Natural killer cell treated with Interleukin-12 subunit alpha and Interleukin-12 subunit beta and Interleukin-15 and Interleukin-18, amount 100 ng/mL, for 72 hours (primary cell): ENCODE measurements around the gene PPP2R5E. TPM values are rescaled to one million over a fixed set of nuclear protein-coding genes. Genes with fewer than 3 reads are reported as not detected.
"Not testable (repeated sequence)": the region's sequence is repeated elsewhere in the genome, so short reads cannot be mapped to it uniquely, and the experiment has no call there.

Experiments
- ATAC-seq, 2 donors: fragments of 150-1000 bp; cut with Tn5 transposase in 1 of 2; sonication (Bioruptor Pico), chemical (Tn5 transposase) in 1 of 2; 2 replicates each; pipeline ENCODE4 v1.10.0; 2021
- DNase-seq: peaks from one replicate; pipeline ENCODE4 v3.0.0; 2022; ENCODE audit warnings: low spot score
- H3K27ac Mint-ChIP-seq, 2 donors: 1 replicate in 1 of 2; 2 replicates in 1 of 2; pipeline ENCODE4 v1.8.0; 2022; ENCODE audit warnings: mixed read lengths in 2 of 2, mild to moderate bottlenecking in 1 of 2, moderate library complexity in 1 of 2
- H3K27me3 Mint-ChIP-seq, 2 donors: 1 replicate in 1 of 2; 2 replicates in 1 of 2; pipeline ENCODE4 v1.8.0; 2022; ENCODE audit warnings: mixed read lengths in 2 of 2
- H3K36me3 Mint-ChIP-seq: one replicate; pipeline ENCODE4 v1.8.0; 2022; ENCODE audit warnings: mixed read lengths
- H3K4me1 Mint-ChIP-seq, 2 donors: 1 replicate in 1 of 2; 2 replicates in 1 of 2; pipeline ENCODE4 v1.8.0; 2022; ENCODE audit warnings: low read depth in 2 of 2, mixed read lengths in 2 of 2, mild to moderate bottlenecking in 1 of 2
- H3K4me3 Mint-ChIP-seq: one replicate; pipeline ENCODE4 v1.8.0; 2022; ENCODE audit warnings: mixed read lengths
- H3K9me3 Mint-ChIP-seq: 2 replicates; pipeline ENCODE4 v1.8.0; 2022; ENCODE audit warnings: mixed read lengths
- total RNA-seq, 2 donors: library from RNA; stranded (reverse); gene quantifications; one replicate each; pipeline ENCODE4 v1.2.3, GENCODE V29; 2022

Gene PPP2R5E
- total RNA-seq, 2 donors from 2014 or later, result 52.4 to 56.4 TPM

DNA sequence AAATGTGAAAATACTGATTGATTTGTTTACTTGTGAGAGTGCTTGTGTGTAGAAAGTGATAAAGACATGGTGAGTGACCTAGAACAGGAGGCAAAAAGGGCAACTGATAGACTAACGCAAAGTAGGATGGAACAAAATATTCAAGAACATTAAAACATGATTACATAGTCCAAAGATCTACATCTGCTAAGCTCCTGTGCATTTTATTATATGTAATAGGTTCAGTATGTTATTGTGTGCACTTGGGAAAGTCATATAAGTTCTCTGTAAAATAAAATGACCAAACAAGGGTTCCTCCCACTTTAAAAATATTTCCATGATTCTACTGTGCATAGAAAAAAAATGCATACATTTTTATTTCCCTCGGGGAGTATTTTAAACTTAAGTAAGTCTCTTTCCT lies 150.2 kb downstream of the PPP2R5E start:
- DNase-seq (no peak), ATAC-seq (no peak)
- H3K27ac Mint-ChIP-seq, result no peak overlapping the region
- peaks cover 0 to 12% of the 10 kb centered on the region in 2 donors for H3K4me1 Mint-ChIP-seq
- no peaks in the 10 kb centered on the region for H3K9me3 Mint-ChIP-seq
- peaks cover 16% of the 10 kb centered on the region for H3K36me3 Mint-ChIP-seq
- H3K4me3 Mint-ChIP-seq, result no peak overlapping the region
- H3K27me3 Mint-ChIP-seq, result no peaks in the 10 kb centered on the region

DNA sequence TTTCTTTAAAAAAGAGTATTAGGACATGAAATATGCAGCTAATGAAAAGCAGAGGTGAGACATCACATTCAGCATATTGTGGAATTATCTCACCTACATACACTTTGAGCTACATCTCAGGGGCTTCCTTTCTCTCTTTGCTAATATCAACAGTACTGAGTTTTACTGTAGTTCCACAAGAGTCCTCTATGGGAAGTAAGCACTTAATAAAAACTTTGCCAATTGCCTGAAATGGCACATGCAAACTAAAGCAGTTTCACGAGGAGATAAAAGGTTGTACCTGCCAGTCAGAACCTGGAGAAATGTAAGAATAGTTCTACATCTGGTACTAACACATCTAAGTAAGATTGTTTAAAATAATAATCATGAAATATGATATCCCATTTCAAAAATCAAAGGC lies 150.9 kb downstream of the PPP2R5E start:
- H3K4me1 Mint-ChIP-seq, result peaks cover 0 to 12% of the 10 kb centered on the region in 2 donors
- DNase-seq (no peak), ATAC-seq (no peak)
- no peak overlapping the region for H3K27ac Mint-ChIP-seq
- H3K36me3 Mint-ChIP-seq, result peaks cover 16% of the 10 kb centered on the region
- H3K4me3 Mint-ChIP-seq, result no peak overlapping the region
- no peaks in the 10 kb centered on the region for H3K9me3 Mint-ChIP-seq
- H3K27me3 Mint-ChIP-seq, result no peaks in the 10 kb centered on the region

DNA sequence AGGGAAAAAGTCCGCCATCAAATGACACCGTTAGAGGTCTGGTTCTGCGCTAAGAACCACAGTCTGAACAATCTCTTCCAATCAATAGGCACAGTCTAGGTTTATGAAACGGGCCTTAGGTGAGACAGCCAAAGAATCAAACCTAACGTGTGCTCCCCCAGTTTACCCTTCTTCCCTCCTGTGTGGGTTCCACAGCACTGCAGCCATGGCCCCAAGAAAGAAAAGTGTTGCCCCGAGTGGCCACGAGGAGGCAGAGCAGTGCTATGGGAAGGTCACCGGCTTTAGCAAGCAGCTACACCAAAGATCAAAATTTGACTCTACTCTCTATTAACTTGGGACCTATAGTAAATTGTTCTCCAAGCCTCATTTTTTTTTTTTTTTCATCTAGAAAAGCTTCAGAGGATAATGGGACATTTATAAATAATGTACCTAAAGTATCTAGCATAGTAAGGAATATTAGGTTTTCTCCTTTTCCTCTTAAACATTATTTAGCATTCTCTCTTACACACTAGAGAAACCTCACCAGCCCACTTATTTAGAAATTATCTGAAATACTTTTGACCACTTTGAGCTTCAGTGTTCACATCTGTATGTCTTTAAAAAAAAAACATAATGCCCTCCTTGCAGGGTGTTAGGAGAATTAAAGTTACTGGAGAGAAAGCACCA lies 154.3 kb downstream of the PPP2R5E start:
- H3K9me3 Mint-ChIP-seq, result no peaks in the 10 kb centered on the region
- DNase-seq (peak; percentile 64), ATAC-seq (peak; percentile 81 to 83)
- peak overlapping the region in 1 of 2 donors; percentile 69 for H3K27ac Mint-ChIP-seq
- H3K36me3 Mint-ChIP-seq, result peaks cover 18% of the 10 kb centered on the region
- H3K4me1 Mint-ChIP-seq, result peaks cover 16 to 18% of the 10 kb centered on the region in 2 donors
- no peak overlapping the region for H3K4me3 Mint-ChIP-seq
- no peaks in the 10 kb centered on the region for H3K27me3 Mint-ChIP-seq

DNA sequence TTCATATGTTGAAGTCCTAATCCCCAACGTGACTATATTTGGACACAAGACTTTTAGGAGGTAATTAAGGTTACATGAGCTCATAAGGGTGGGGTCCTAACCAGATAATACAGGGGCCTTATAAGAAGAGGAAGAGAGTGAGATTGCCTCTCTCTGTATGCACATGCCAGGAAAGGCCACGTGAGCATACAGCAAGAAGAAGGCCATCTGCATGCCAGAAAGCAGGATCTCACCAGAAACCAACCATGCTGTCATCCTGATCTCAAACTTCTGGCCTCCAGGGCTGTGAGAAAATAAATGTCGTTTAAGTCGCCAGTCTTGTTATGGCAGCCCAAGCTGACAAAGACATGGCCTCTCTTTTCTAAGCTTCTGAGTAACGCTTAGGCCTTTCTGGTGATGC lies 155.5 kb downstream of the PPP2R5E start:
- H3K4me1 Mint-ChIP-seq, result peaks cover 20 to 29% of the 10 kb centered on the region in 2 donors
- H3K27me3 Mint-ChIP-seq, result no peaks in the 10 kb centered on the region
- H3K27ac Mint-ChIP-seq, result no peak overlapping the region
- H3K9me3 Mint-ChIP-seq, result no peaks in the 10 kb centered on the region
- no peak overlapping the region for H3K4me3 Mint-ChIP-seq
- DNase-seq (no peak), ATAC-seq (no peak)
- H3K36me3 Mint-ChIP-seq, result peaks cover 14% of the 10 kb centered on the region

DNA sequence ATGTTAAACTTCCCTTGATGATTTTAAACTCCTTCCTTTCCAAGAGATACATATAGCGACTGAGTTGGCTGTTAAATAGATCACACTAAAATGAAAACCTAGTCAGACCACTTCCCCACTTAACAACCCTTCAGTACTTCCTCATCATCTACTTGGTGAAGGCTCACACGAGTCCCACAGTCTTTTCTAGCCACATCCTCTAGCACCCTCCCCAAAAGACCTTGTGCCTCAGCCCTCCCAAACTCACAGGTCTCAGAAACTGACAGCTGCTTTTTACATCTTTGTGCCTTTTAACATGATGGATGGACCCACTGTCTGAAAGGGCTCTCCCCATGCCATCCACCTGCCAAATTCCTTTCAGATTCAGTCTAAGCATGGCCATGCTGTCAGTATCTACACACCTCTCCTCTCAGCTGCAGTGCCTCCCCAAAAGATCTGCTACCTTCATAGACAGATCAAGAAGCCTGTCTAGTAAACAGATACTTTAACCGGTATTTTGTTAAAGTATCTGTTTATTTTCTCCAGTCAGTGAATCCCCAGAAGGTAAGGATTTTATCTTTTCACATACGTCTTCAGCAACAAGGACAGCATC lies 159.3 kb downstream of the PPP2R5E start:
- Mint-ChIP-seq H3K27ac (peak overlapping the region; percentile 86 to 92), H3K4me3 (peak overlapping the region; percentile 76), H3K27me3 (no peaks in the 10 kb centered on the region), H3K36me3 (peaks cover 25% of the 10 kb centered on the region), H3K9me3 (no peaks in the 10 kb centered on the region), H3K4me1 (peaks cover 20 to 29% of the 10 kb centered on the region in 2 donors)
- ATAC-seq (peak; percentile 89 to 98), DNase-seq (no peak)

DNA sequence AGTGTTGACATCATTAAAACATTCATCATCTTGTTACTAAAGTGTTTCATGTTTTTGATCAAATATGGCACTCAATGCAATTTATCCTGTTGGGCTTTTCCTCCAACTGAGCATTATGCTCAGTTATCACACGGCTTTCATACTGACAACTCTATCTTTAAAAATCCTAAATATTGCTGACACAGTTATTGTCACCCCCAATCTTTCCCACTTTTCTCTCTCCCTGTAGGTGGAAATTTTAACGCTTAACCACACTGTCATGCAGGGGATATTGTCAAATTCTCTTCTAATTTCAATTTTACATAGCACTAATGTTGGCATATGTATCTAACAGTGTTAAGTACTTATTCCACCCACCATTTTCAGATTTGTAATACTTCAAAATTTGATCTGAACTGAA lies 164.7 kb downstream of the PPP2R5E start:
- Mint-ChIP-seq H3K4me3 (no peak overlapping the region), H3K9me3 (no peaks in the 10 kb centered on the region), H3K27ac (no peak overlapping the region), H3K36me3 (peaks cover 23% of the 10 kb centered on the region), H3K27me3 (no peaks in the 10 kb centered on the region), H3K4me1 (peaks cover 0 to 6% of the 10 kb centered on the region in 2 donors)
- no peak for DNase-seq
- no peak for ATAC-seq

DNA sequence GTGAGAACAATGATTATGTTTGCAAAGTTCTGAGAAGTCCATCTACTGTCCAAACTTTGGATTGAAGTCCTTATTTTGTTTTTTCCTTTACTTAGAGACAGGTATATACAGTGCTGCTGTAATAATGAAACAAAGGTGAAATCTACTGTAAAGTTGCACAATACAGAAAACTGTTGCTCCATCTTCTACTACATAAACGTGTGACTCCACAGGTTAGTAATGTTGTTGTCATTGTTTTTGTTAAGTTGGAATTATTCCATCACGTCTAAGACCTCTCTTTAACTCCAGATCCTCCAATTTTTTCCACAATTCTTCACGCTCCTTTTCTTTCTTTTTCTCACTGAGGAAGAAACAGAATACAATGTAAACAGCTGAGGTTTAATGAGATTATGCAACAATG lies 167.4 kb downstream of the PPP2R5E start:
- no peak for DNase-seq
- no peaks in the 10 kb centered on the region for H3K27me3 Mint-ChIP-seq
- H3K4me3 Mint-ChIP-seq, result no peak overlapping the region
- peaks cover 12% of the 10 kb centered on the region for H3K36me3 Mint-ChIP-seq
- H3K4me1 Mint-ChIP-seq, result peaks cover 0 to 6% of the 10 kb centered on the region in 2 donors
- no peak for ATAC-seq
- H3K9me3 Mint-ChIP-seq, result no peaks in the 10 kb centered on the region
- no peak overlapping the region for H3K27ac Mint-ChIP-seq

DNA sequence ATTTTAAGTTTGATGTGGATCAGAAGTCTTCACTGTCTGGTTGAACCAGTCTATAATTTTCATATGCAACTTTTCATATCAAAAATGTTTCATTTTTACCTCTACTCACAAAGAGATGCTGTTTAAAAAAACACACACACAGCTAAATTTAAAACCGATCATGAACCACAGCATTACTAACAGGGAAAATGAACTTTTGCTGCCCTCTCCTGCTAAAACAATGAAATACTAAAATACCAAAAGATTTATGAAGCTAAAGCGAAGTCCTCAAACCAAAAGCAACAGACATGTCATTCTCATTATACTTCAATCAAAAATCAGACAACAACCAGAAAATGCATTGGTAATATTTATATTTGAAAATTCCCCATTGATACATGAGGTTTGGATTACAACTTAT lies 171.6 kb downstream of the PPP2R5E start:
- DNase-seq, ATAC-seq, H3K27ac Mint-ChIP-seq, H3K9me3 Mint-ChIP-seq, H3K27me3 Mint-ChIP-seq: not testable (repeated sequence)
- Mint-ChIP-seq H3K4me3 (peak overlapping the region; percentile 7), H3K4me1 (peaks cover 0 to 14% of the 10 kb centered on the region in 2 donors), H3K36me3 (peaks cover 11% of the 10 kb centered on the region)

DNA sequence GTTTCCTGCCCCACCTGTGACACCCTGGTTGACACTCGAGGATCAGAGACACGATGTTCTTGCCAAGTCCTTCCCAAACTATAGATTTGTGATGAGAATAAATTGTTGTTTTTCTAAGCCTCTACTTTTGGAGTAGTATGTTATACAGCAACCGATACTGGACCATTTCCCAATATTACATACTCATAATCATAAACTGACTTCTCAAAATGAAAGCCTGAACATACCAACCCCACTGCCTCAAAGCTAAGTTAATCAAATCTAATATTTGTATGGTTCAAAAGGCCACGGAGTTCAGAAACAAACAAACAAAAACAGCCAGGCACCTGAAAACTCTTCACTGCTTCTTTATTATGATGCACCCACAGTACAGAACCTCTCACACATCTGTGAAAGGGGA lies 172.1 kb downstream of the PPP2R5E start:
- Mint-ChIP-seq H3K27ac (no peak overlapping the region), H3K36me3 (peaks cover 11% of the 10 kb centered on the region), H3K9me3 (no peaks in the 10 kb centered on the region), H3K27me3 (no peaks in the 10 kb centered on the region), H3K4me1 (peaks cover 0 to 14% of the 10 kb centered on the region in 2 donors), H3K4me3 (peak overlapping the region; percentile 8)
- DNase-seq (no peak), ATAC-seq (peak in 1 of 2 donors; percentile 71)

DNA sequence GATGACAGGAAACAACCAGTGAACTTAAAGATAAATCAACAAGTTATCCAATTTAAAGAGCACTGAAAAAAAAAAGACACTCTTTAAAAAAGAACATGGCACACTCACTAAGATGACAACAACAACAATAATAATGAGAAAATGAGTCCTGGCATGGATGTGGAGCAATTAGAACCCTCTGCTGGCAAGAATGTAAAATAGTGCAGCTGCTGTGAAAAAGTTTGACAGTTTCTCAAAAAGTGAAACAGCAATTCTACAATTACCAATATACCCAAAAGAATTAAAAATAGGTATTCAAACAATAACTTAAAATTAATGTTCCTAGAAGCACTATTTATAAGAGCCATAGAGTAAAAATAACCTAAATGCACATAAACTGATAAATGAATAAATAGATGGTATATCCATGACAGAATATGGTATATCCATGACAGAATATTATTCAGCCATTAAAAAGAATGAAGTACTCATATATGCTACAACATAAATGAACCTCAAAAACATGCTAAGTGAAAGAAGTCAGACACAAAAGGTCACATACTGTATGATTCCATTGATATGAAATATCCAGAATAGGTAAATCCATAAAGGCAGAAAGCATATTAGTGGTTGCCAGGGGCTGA lies 175.3 kb downstream of the PPP2R5E start:
- H3K4me3 Mint-ChIP-seq, result no peak overlapping the region
- H3K9me3 Mint-ChIP-seq, result no peaks in the 10 kb centered on the region
- ATAC-seq, result no peak
- H3K27ac Mint-ChIP-seq, result no peak overlapping the region
- H3K27me3 Mint-ChIP-seq, result no peaks in the 10 kb centered on the region
- DNase-seq, result no peak
- peaks cover 13% of the 10 kb centered on the region for H3K36me3 Mint-ChIP-seq
- peaks cover 0 to 14% of the 10 kb centered on the region in 2 donors for H3K4me1 Mint-ChIP-seq

DNA sequence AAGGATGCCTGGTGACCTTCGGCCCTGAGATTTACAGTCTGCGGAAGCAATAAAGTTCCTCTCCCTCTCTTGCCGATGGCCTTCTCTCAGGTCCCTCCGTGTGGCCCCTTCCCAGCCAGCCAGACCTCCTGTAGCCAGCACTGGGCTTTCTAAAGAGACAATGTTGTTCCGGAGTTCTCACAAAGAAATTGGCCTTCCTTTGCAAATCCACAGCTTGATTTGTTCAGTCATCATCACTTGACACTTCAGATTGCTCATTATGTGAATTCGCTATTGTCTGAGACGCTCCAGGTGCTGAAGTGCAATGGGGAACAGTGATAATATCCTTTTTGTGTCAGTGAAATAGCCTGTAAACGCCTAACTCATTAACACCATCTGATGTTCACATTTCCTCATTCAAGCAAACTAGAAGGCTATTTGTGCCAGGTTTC lies 180.8 kb downstream of the PPP2R5E start:
- DNase-seq, result no peak
- Mint-ChIP-seq H3K9me3 (no peaks in the 10 kb centered on the region), H3K27me3 (peaks cover 3 to 8% of the 10 kb centered on the region in 2 donors), H3K27ac (no peak overlapping the region), H3K4me1 (peaks cover 4 to 5% of the 10 kb centered on the region in 2 donors), H3K36me3 (peaks cover 7% of the 10 kb centered on the region), H3K4me3 (no peak overlapping the region)
- ATAC-seq, result no peak

DNA sequence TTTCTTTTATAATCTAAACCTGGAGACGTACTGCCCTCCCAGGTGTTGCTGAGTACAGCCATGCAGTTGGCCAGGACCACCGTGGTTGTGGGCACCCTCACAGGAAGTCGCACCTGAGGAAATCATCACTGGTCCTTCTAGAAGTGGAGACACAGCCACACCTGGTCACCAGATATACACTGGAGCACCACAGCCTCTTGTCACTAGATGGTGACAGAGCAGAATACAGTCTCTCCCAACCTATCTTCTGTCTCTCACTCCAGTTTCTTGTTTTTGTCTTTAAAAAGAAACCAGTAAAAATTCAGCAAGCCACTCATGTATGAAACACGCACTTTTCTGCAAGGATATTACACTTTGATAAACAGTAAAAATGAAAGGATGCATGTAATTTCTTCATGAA lies 181.4 kb downstream of the PPP2R5E start:
- Mint-ChIP-seq H3K4me3 (no peak overlapping the region), H3K27ac (no peak overlapping the region), H3K27me3 (peaks cover 3 to 8% of the 10 kb centered on the region in 2 donors), H3K9me3 (no peaks in the 10 kb centered on the region), H3K4me1 (peaks cover 4 to 5% of the 10 kb centered on the region in 2 donors), H3K36me3 (peaks cover 7% of the 10 kb centered on the region)
- DNase-seq (no peak), ATAC-seq (no peak)

DNA sequence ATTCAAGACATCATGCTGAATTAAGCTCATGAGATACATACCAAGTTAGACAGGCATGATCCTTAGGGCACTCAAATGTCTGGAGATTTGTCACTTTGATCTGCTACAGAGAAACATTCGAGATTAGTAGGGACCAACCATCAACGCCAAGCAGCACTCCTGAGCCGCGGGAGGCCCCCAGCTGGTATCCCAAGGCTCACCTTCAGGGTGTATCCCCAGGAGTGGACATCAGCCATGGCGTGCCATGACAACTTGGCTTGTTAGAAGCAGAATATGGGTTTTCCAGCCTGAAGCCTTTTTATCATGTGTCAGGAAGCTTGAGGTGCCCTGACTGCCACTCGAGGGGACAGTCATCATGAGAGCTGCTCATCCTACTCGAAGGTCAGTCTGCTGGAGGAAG lies 185.3 kb downstream of the PPP2R5E start:
- H3K9me3 Mint-ChIP-seq, result no peaks in the 10 kb centered on the region
- no peak overlapping the region for H3K27ac Mint-ChIP-seq
- no peak overlapping the region for H3K4me3 Mint-ChIP-seq
- H3K27me3 Mint-ChIP-seq, result peaks cover 6 to 24% of the 10 kb centered on the region in 2 donors
- H3K4me1 Mint-ChIP-seq, result peaks cover 4 to 5% of the 10 kb centered on the region in 2 donors
- ATAC-seq, result no peak
- DNase-seq, result no peak
- H3K36me3 Mint-ChIP-seq, result no peaks in the 10 kb centered on the region

DNA sequence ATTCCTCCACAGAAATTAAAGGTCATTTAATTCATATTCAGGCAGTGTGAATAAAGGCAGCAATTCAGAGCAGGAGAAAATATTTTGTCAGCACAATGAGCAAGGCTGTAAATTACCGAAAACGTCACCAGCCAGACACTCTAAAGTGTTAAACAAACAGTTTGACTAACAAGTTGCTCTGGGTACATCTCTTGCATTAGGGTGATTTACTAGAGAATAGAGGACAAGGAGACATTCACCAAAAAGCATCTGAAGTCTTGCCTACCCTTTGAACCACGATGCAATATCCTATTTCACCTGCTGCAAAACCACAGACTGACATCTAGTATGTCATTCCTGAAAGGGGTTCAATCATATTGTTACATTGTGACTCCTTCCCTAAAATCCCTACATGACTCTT lies 197.4 kb downstream of the PPP2R5E start:
- Mint-ChIP-seq H3K4me1 (no peaks in the 10 kb centered on the region), H3K27me3 (peaks cover 33 to 47% of the 10 kb centered on the region in 2 donors), H3K4me3 (no peak overlapping the region), H3K9me3 (no peaks in the 10 kb centered on the region), H3K27ac (no peak overlapping the region), H3K36me3 (no peaks in the 10 kb centered on the region)
- ATAC-seq, result no peak
- DNase-seq, result no peak
